ENCODE data around the gene SAPCD2.

Gene SAPCD2

DNA sequence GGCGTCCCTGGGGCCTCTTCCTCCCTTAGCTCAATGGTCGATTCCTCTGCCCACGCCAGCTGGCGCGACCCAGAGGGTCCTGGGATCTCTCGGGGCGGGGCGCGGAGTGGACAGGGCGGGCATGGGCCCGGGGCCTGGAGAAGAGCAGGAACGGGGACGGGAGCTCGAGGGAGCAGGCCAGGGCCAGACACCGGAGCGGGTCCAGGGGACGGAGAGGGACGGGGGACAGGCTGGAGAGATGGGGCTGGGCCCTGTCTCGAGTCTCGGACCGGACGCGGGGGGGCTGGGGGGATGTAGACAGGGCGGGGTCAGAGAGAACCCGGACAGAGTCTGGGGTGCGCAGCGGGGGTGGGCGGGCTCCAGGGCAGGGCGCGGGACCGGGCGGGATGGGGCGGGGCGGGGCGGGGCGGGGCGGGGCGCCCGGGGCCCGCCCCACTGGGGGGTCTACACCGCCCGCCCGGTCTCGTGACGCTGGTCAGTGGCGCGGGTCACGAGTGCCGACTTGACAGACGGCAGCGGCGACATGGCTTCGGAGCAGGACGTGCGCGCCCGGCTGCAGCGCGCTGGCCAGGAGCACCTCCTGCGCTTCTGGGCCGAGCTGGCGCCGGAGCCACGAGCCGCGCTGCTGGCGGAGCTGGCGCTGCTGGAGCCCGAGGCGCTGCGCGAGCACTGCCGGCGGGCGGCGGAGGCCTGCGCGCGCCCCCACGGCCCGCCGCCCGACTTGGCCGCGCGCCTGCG lies 6.8 kb upstream of the SAPCD2 start, which contains the start of gene UAP1L1:
UAP1L1 (plus strand) TSS at position 508 of the 738 bp plus-strand sequence; CDS start at position 524, 16 bp downstream.
- H3K9ac ChIP-seq (ENCODE audit: low read length) = no peak within 1 kb of the TSS
- H3K9me3 ChIP-seq (ENCODE audit: low read length) = no peaks in the 10 kb centered on the region
- peaks cover 8% of the 10 kb centered on the region for H3K4me1 ChIP-seq (ENCODE audit: insufficient read depth, low read length)
- no peak within 1 kb of the TSS for H3K27ac ChIP-seq (ENCODE audit: low read depth, low read length)
- peaks cover 6% of the 10 kb centered on the region for H3K36me3 ChIP-seq (ENCODE audit: insufficient read depth, low read length)
- peaks cover 7 to 37% of the 10 kb centered on the region in 2 donors for H3K27me3 ChIP-seq (ENCODE audit: control insufficient read depth in 1 of 2, insufficient read depth in 2 of 2, low read length in 2 of 2)
- peak within 1 kb of the TSS; percentile 38 to 41 for H3K4me3 ChIP-seq (ENCODE audit: low read depth in 1 of 2, low read length in 2 of 2)

GRCh38 chr9:137076636-137077009 lies 6.3 kb upstream of the SAPCD2 start:
- Histone ChIP-seq H3K27ac (ENCODE audit: low read depth, low read length) (no peak overlapping the region), H3K4me3 (ENCODE audit: low read depth in 1 of 2, low read length in 2 of 2) (no peak overlapping the region), H3K4me1 (ENCODE audit: insufficient read depth, low read length) (peaks cover 8% of the 10 kb centered on the region), H3K9ac (ENCODE audit: low read length) (no peak overlapping the region), H3K36me3 (ENCODE audit: insufficient read depth, low read length) (peaks cover 6% of the 10 kb centered on the region), H3K27me3 (ENCODE audit: control insufficient read depth in 1 of 2, insufficient read depth in 2 of 2, low read length in 2 of 2) (peaks cover 7 to 37% of the 10 kb centered on the region in 2 donors), H3K9me3 (ENCODE audit: low read length) (no peaks in the 10 kb centered on the region)

DNA sequence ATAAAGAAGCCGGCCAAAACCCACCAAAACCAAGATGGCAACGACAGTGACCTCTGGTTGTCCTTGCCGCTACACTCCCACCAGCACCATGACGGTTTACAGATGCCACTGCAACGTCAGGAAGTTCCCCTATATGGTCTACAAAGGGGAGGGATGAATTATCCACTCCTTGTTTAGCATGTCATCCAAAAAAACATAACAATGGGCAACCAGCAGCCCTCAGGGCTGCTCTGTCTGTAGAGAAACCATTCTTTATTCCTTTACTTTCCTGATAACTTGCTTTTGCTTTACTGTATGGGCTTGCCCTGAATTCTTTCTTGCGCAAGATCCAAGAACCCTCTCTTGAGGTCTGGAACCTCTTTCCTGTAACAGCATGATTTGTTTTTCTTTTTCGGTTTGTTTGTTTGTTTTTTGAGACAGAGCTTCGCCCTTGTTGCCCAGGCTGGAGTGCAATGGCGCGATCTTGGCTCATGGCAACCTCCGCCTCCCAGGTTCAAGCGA lies 5.0 kb upstream of the SAPCD2 start:
- Histone ChIP-seq H3K4me1 (ENCODE audit: insufficient read depth, low read length) (peaks cover 8% of the 10 kb centered on the region), H3K27me3 (ENCODE audit: control insufficient read depth in 1 of 2, insufficient read depth in 2 of 2, low read length in 2 of 2) (peaks cover 7 to 32% of the 10 kb centered on the region in 2 donors), H3K27ac (ENCODE audit: low read depth, low read length) (no peak overlapping the region), H3K4me3 (ENCODE audit: low read depth in 1 of 2, low read length in 2 of 2) (no peak overlapping the region), H3K9me3 (ENCODE audit: low read length) (no peaks in the 10 kb centered on the region), H3K36me3 (ENCODE audit: insufficient read depth, low read length) (peaks cover 6% of the 10 kb centered on the region), H3K9ac (ENCODE audit: low read length) (no peak overlapping the region)

- Histone ChIP-seq H3K9ac (ENCODE audit: low read length) (no peak overlapping the region), H3K4me3 (ENCODE audit: low read depth in 1 of 2, low read length in 2 of 2) (no peak overlapping the region), H3K27ac (ENCODE audit: low read depth, low read length) (no peak overlapping the region), H3K36me3 (ENCODE audit: insufficient read depth, low read length) (peaks cover 2% of the 10 kb centered on the region), H3K4me1 (ENCODE audit: insufficient read depth, low read length) (peaks cover 8% of the 10 kb centered on the region), H3K9me3 (ENCODE audit: low read length) (no peaks in the 10 kb centered on the region), H3K27me3 (ENCODE audit: control insufficient read depth in 1 of 2, insufficient read depth in 2 of 2, low read length in 2 of 2) (peaks cover 7 to 29% of the 10 kb centered on the region in 2 donors)
Observed at GRCh38 chr9:137074657-137075274, 4.4 kb upstream of the SAPCD2 start.

GRCh38 chr9:137073992-137074399 lies 3.6 kb upstream of the SAPCD2 start:
- no peak overlapping the region for H3K9ac ChIP-seq (ENCODE audit: low read length)
- no peak overlapping the region for H3K27ac ChIP-seq (ENCODE audit: low read depth, low read length)
- H3K27me3 ChIP-seq (ENCODE audit: control insufficient read depth in 1 of 2, insufficient read depth in 2 of 2, low read length in 2 of 2) = peaks cover 14 to 29% of the 10 kb centered on the region in 2 donors
- peaks cover 8% of the 10 kb centered on the region for H3K4me1 ChIP-seq (ENCODE audit: insufficient read depth, low read length)
- H3K9me3 ChIP-seq (ENCODE audit: low read length) = no peaks in the 10 kb centered on the region
- no peaks in the 10 kb centered on the region for H3K36me3 ChIP-seq (ENCODE audit: insufficient read depth, low read length)
- H3K4me3 ChIP-seq (ENCODE audit: low read depth in 1 of 2, low read length in 2 of 2) = no peak overlapping the region

DNA sequence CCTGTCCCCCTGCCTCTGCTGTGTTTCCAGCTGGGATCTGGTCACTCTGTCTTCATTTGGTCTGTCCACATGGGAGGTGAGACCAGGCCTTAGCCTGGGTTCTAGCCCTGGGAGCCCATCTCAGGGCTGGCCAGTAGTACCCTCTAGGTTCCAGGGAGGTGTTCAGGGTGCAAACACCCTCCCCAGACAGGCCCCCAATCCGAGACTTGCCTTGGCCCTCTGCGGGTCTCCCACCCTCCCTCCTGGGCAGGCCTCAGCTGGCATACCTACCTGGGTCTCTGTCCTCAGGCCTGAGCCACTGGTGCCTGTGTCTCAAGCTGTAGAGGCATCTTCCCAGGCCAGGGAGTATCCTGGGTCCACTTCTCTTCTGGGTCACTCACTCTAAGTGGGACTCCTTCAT lies 925 bp upstream of the SAPCD2 start:
- Histone ChIP-seq H3K36me3 (ENCODE audit: insufficient read depth, low read length) (no peaks in the 10 kb centered on the region), H3K9me3 (ENCODE audit: low read length) (no peaks in the 10 kb centered on the region), H3K4me3 (ENCODE audit: low read depth in 1 of 2, low read length in 2 of 2) (no peak overlapping the region), H3K4me1 (ENCODE audit: insufficient read depth, low read length) (no peaks in the 10 kb centered on the region), H3K27me3 (ENCODE audit: control insufficient read depth in 1 of 2, insufficient read depth in 2 of 2, low read length in 2 of 2) (peaks cover 12 to 22% of the 10 kb centered on the region in 2 donors), H3K27ac (ENCODE audit: low read depth, low read length) (no peak overlapping the region), H3K9ac (ENCODE audit: low read length) (no peak overlapping the region)

DNA sequence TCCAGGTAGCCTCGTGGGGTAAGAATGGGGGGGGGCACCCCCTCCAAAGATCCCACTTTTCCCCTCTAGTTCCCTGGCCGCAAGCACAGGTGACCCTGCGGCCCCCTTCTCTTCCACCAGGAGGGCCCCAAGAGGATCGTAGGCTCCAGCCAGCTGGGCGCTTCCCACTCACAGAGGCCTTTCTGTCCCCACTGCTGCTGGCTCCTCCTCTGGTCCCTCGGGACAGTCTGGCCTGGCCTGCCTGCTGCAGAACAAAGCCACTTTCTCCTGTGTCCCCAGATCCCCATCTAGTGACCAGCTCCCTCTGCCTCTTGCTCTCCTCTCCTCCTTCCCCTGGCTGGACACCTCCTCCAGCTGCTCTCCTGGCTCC lies 534 bp upstream of the SAPCD2 start:
- Histone ChIP-seq H3K9ac (ENCODE audit: low read length) (no peak overlapping the region), H3K9me3 (ENCODE audit: low read length) (no peaks in the 10 kb centered on the region), H3K4me1 (ENCODE audit: insufficient read depth, low read length) (no peaks in the 10 kb centered on the region), H3K27me3 (ENCODE audit: control insufficient read depth in 1 of 2, insufficient read depth in 2 of 2, low read length in 2 of 2) (peaks cover 12 to 26% of the 10 kb centered on the region in 2 donors), H3K27ac (ENCODE audit: low read depth, low read length) (no peak overlapping the region), H3K4me3 (ENCODE audit: low read depth in 1 of 2, low read length in 2 of 2) (no peak overlapping the region), H3K36me3 (ENCODE audit: insufficient read depth, low read length) (no peaks in the 10 kb centered on the region)

DNA sequence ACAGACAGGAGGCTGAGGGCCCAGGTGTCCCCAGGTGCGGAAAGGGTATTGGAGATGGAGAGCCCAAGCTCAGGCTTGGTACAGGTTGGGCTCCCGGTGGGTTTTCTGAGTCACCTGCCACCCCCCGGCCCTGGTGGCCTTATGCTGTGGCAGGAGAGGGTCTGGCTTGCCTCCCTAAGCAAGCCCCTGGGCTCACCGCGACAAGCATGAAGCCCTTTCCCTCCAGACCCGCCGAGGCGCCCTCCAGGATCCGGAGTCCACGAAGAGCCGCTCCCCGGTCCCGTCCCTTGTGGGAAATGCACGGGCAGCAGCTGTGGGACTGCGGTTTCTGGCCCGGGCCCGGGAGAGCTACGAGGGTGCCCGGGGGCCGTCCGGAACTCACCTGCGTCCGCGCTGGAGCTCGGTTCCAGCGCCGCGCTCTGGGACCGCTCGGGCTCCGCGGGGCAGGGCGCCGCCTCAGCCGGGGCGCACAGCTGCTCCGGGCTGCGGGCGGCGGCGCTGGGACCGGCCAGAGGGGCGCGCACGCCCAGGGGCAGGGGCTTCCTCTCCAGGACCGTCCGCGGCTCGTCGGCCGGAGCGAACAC lies 757 bp downstream of the SAPCD2 start:
- no peak overlapping the region for H3K9ac ChIP-seq (ENCODE audit: low read length)
- no peaks in the 10 kb centered on the region for H3K4me1 ChIP-seq (ENCODE audit: insufficient read depth, low read length)
- no peak overlapping the region for H3K27ac ChIP-seq (ENCODE audit: low read depth, low read length)
- H3K4me3 ChIP-seq (ENCODE audit: low read depth in 1 of 2, low read length in 2 of 2) = no peak overlapping the region
- peaks cover 12 to 30% of the 10 kb centered on the region in 2 donors for H3K27me3 ChIP-seq (ENCODE audit: control insufficient read depth in 1 of 2, insufficient read depth in 2 of 2, low read length in 2 of 2)
- no peaks in the 10 kb centered on the region for H3K9me3 ChIP-seq (ENCODE audit: low read length)
- no peaks in the 10 kb centered on the region for H3K36me3 ChIP-seq (ENCODE audit: insufficient read depth, low read length)

- H3K27me3 ChIP-seq (ENCODE audit: control insufficient read depth in 1 of 2, insufficient read depth in 2 of 2, low read length in 2 of 2) = peaks cover 12 to 35% of the 10 kb centered on the region in 2 donors
- H3K4me1 ChIP-seq (ENCODE audit: insufficient read depth, low read length) = no peaks in the 10 kb centered on the region
- H3K36me3 ChIP-seq (ENCODE audit: insufficient read depth, low read length) = no peaks in the 10 kb centered on the region
- no peaks in the 10 kb centered on the region for H3K9me3 ChIP-seq (ENCODE audit: low read length)
- H3K9ac ChIP-seq (ENCODE audit: low read length) = no peak overlapping the region
- no peak overlapping the region for H3K27ac ChIP-seq (ENCODE audit: low read depth, low read length)
- no peak overlapping the region for H3K4me3 ChIP-seq (ENCODE audit: low read depth in 1 of 2, low read length in 2 of 2)
Observed at GRCh38 chr9:137068539-137069507, 1.5 kb downstream of the SAPCD2 start.

- no peaks in the 10 kb centered on the region for H3K4me1 ChIP-seq (ENCODE audit: insufficient read depth, low read length)
- no peak overlapping the region for H3K9ac ChIP-seq (ENCODE audit: low read length)
- H3K9me3 ChIP-seq (ENCODE audit: low read length) = no peaks in the 10 kb centered on the region
- peaks cover 12 to 35% of the 10 kb centered on the region in 2 donors for H3K27me3 ChIP-seq (ENCODE audit: control insufficient read depth in 1 of 2, insufficient read depth in 2 of 2, low read length in 2 of 2)
- no peak overlapping the region for H3K4me3 ChIP-seq (ENCODE audit: low read depth in 1 of 2, low read length in 2 of 2)
- H3K36me3 ChIP-seq (ENCODE audit: insufficient read depth, low read length) = no peaks in the 10 kb centered on the region
- no peak overlapping the region for H3K27ac ChIP-seq (ENCODE audit: low read depth, low read length)
Observed at GRCh38 chr9:137067860-137068538, 2.4 kb downstream of the SAPCD2 start.

All from muscle layer of colon (tissue), 2 donors.